GM10847 (cell line): ENCODE data around the gene DSG2.

Experiments used
- POLR2A ChIP-seq: IDR thresholded peaks from 2 replicates; pipeline ENCODE4 v1.6.1; 2011; ENCODE audit not compliant: insufficient read length; ENCODE audit errors: extremely low read depth

The DSG2 gene

DNA sequence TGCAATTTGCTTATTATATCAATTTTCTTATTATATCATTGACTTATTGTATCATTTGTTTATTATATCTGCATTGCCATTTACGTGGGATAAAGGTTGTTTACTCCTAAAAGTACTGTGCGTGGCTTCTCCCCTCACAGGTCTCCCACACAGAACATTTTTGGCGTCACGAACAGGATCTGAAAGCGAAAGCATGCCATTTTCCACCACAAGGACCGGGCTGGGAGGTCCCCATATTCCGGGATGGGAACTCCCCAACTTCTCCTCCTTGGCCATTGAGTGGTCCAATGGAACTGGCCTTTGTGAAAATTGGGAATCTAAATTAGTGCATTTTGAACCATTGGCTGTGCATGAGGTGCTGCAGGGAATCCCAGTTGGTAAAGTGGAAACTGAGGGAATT, 4.8 kb upstream of the DSG2 start:
- TF ChIP-seq POLR2A, result no peak

DNA sequence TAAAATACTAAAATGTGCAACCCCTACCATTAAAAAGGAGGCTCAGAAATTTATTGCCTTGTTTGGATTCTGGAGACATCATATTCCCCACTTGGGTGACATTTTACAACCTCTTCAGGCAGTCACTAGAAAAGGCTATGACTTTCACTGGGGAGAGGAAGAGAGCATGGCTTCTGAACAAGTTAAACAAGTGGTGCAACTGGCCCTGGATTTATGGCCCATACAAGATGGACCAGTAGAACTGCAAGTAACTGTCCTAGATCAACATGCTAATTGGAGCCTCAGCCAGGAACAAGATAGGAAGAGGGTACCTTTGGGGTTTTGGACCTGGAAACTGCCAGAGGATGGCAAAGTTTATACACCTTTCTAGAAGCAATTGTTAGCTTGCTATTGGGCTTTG, 4.0 kb upstream of the DSG2 start:
- no peak for TF ChIP-seq POLR2A

GRCh38 chr18:31497404-31497835, 557 bp upstream of the DSG2 start:
- no peak for TF ChIP-seq POLR2A

DNA sequence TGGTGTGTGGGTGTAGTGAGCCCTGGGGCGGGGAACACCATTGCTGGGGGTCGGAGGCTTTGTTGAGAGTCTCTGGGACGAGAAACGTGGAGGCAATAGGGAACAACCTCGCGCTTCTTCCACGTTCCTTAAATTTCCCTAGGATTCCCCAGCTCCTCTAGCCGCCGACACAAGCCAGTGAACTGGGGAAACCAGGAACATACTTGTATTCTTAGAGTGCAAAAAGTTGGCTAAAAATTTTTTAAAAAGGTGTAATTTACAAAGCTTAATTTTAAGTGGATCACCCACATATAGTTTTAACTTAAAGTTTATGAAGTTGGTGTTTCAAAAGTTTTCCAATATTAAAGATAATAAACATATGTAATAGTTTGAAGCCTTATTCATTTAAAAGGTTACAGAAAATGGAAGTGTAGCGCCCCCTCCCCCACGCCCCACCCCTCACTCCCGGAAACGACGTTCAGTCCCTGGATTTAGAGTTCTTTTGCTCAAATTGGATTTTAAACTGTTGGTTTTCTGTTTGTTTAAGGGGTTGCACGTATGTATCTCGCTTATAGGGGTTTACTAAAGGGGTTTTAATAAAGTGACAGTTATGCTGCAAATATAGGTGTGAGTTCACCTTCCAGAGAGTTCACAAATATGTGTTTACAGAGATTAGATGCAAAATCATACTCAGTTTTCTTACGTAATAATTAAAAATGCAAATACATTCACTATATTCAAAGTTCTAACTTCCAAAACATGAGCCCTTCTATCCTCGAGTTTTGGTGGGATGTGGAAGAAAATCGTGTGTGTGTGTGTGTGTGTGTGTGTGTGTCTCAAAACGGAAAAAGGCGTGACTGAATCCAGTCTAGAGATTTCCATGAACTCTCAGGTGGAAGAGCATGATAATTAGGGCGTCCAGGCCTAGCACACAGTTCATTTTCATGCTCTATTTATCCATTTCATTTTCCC, 872 bp downstream of the DSG2 start:
- no peak for TF ChIP-seq POLR2A

- TF ChIP-seq POLR2A, result no peak
These were observed 2.2 kb downstream of the DSG2 start for GRCh38 chr18:31500051-31500688.

DNA sequence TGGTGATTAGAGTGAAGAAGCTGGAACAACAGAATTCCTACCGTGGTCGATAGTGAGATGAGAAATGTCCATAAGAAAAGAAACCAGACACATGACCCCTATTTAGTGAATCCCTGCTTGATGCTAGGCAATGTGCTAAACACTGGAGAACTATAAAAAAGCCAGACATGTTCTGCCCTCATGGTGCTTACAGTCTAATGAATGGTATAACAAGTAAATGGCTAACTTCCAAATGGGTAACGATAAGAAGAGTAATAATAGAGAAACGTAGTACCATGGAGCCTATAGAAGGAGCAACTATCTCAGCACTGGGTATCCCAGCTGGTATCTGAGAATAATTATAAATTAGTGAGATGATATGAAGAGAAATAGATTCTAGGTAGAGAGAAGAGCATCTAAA, 5.0 kb downstream of the DSG2 start:
- no peak for TF ChIP-seq POLR2A

- TF ChIP-seq POLR2A, result no peak
These were observed 6.6 kb downstream of the DSG2 start for GRCh38 chr18:31504455-31505147.

GRCh38 chr18:31505156-31505555, 7.2 kb downstream of the DSG2 start:
- TF ChIP-seq POLR2A, result no peak

DNA sequence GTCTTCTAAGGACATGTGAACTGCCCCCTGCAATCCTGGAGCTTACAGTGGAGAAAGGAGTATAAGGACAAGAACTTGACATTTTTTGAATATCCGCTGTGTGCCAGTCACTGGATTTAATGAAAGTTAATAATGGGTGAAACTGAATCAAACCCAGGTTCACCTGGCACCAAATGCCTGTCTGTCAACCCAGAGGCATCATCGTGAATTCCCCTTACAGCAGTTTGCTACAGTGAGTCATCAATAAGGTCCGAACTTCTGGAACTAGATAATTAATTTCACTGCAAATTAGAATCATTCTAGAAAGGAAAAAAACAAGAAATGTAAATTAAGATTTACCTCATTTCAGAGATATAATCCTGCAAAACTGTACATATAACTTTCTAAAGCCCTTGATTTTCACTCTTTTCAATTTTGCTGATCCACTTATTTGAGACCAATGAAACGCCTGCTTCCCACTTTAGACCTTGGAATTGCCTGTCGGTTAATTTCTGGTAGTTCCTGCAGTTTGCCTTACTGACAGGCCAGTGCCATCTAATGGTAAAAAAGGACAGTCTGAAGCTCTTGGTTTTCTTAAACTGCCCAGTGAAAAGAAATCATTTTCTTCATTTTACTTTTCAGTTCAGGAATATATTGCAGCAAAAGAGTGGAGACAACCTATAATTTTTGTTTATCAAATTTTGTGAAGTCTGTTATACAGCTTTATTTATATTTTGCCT, 8.2 kb downstream of the DSG2 start:
- TF ChIP-seq POLR2A, result no peak

DNA sequence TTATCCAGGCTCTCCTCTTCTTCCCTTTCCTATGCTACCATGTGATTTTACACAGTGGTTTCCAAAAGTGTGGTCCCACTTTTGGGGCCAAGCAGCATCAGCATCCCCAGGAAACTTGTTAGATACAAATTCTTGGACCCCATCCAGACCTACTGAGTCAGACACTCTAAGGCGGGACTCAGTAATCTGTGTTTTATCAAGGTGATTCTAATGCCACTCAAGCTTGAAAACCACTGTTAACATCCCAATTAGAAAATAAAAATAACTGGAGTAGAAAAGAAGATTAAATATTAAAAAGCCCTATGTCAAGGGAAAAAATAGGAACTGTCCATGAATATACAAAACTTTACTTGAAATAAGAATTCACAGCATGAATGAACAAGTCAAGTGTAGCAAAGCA, 10.8 kb downstream of the DSG2 start:
- TF ChIP-seq POLR2A, result no peak

GRCh38 chr18:31509571-31509970, 11.6 kb downstream of the DSG2 start:
- TF ChIP-seq POLR2A, result no peak

- no peak for TF ChIP-seq POLR2A
These were observed 12.3 kb downstream of the DSG2 start for GRCh38 chr18:31510319-31510718.

- no peak for TF ChIP-seq POLR2A
These were observed 13.1 kb downstream of the DSG2 start for GRCh38 chr18:31511098-31511497.

DNA sequence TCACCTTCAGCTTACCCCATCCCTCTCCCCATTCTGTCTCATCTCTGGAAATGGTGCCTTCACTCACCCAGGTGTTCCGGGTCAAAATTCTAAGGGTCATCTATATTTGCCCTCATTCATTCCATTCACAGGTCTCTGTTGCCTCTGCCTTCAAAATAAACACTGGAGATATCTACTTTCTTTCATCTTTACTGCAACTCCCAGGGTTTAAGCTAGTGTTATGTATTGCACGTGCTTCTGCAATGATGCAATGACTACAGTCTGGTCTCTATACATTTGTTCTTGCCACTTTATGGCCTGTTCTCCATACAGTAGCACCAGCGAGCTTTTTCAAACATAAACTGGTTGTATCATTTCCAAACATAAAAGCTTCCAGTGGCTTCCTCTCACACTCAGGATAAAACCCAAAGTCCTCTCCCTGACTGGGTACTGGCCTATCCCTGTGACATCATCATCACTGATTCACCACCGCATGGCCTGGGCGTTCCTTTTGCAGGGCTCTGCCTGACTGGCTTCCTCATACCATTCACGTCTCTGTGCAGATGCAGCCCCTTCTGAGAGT, 14.3 kb downstream of the DSG2 start:
- no peak for TF ChIP-seq POLR2A

DNA sequence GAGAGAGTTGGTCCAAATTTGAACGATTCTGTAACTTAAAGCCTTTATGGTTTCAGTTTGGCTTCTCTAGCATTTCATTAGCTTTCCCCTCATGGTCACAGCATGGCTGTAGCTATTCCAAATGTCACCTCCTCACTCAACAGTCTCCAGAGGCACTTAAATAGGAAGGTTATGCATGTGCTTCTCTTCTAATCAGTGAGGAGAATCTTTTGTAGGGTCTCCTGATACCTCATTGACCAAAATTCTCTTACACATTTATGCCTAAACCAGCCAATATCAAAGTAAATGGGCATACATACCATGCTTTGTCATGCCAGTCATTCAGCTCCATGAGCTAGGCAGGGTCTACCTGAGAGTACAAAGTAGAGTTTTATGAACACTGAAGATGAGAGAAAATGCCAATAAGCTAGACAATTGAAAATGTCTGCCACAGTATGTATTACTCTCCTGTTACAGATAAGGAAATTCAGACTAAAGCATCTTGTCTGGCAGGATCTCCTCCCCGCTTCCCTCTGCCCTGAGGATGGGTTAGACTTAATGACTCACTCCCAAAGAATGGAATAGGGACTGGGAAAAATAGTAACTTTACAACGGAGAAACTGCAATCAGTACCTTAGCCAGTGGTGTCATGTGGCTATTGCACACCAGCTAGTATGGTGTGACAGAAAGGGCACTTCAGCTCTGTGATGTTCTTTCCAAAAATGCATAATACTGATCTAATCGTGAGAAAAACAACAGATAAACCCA, 15.4 kb downstream of the DSG2 start:
- TF ChIP-seq POLR2A, result no peak

DNA sequence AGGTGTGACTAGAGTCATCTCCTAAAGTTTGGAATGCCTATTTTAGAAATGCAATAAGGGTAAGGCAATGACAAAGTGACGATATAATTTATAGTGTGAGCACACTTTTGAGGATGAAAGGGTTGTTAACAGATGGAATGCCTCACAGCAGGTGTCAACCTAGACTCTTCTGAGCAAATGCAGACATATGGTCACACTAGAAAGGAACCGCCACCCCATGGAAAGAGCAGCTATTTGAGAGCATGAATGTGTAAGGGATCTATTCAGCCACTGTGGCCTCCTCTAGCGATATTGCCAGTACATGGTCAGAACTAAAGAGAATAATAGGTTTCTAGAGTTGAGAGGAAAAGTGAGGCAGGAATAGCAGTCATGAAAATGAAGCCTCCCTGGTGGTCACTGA, 18.5 kb downstream of the DSG2 start:
- no peak for TF ChIP-seq POLR2A
